ENCODE results near the gene PARP11.

DNA sequence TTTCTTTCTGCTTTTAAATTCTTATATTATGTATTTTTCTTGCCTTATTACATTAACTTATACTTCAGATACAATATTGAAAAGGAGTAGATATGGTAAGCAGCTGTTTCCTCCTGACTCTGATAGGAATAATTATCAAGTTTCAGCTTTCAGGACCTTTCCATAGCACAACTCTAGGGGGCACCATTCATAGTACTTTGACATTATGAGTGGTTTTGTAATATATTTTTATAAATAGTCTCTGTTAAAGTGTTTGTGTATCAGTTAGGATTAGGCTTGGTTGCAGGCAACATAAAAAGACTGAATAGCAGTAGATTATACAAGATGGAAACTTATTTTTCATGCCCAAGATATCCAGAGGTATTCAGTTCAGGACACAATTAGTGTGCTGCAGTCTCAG is 27.9 kb upstream of the PARP11 start:
- TF ChIP-seq POLR2A (IDR thresholded peaks at IDR 0.05; ENCODE audit: low read depth, low read length) (no peak), TAF1 (IDR thresholded peaks at IDR 0.05; ENCODE audit: borderline replicate concordance, low read depth, low read length) (no peak), POLR2AphosphoS5 (IDR thresholded peaks at IDR 0.05; ENCODE audit: low read depth, low read length) (no peak)
